Pancreas (tissue), 10 donors: Measurements from ENCODE around the gene ATP9B. TPM values are rescaled to one million over a fixed set of nuclear protein-coding genes. Genes with fewer than 3 reads are reported as not detected.

ENCODE experiments used
- ATAC-seq, 4 donors: fragments of 200-7000 bp; cut with Tn5 transposase; one replicate each; pipeline versions ENCODE4 v1.8.0 to v1.9.1; 2020; ENCODE audit warnings: mild to moderate bottlenecking in 4 of 4, moderate library complexity in 4 of 4
- DNase-seq, 6 donors: peaks; one replicate each; pipeline ENCODE4 v3.0.0-alpha.2; 2020
- FAIRE-seq: peaks from 2 replicates; lab custom pipeline; 2012; peaks lifted over from hg19 to GRCh38; lab: Jason Lieb, UNC
- H3K27ac ChIP-seq, 4 donors: fragments of 200-600 bp; sonication (generic); 1 replicate in 3 of 4; 2 replicates in 1 of 4; pipeline versions ENCODE4 v1.5.0 to v1.8.0; 2020
- H3K27me3 ChIP-seq, 4 donors: fragments of 200-600 bp; one replicate each; pipeline ENCODE4 v1.8.0; 2021
- H3K36me3 ChIP-seq, 3 donors: fragments of 200-600 bp; sonication (generic) in 1 of 3; one replicate each; pipeline versions ENCODE4 v1.5.0 to v1.8.0; 2020 to 2021
- H3K4me1 ChIP-seq, 3 donors: fragments of 200-600 bp; one replicate each; pipeline ENCODE4 v1.8.0; 2021
- H3K4me3 ChIP-seq, 4 donors: fragments of 200-600 bp; sonication (generic) in 2 of 4; one replicate each; pipeline versions ENCODE4 v1.5.0 to v1.8.0; 2020 to 2021
- H3K9me3 ChIP-seq, 4 donors: fragments of 200-600 bp; one replicate each; pipeline ENCODE4 v1.8.0; 2021
- WGBS, 2 donors: extraction: QIAGEN DNeasy Blood & Tissue Kit; methylation state at CpG; one replicate each; pipeline ENCODE4 v1.1.7; 2013; 5-methylcytosine and 5-hydroxymethylcytosine counted together
- intact Hi-C, 3 donors: fragments of 100-400 bp; cut with DNase I; formaldehyde crosslinking; loops; one replicate each; pipeline versions ENCODE4 v1.11.1 to v1.14.2; 2022
- polyA plus RNA-seq, 2 donors: library from polyadenylated mRNA; stranded (reverse); fragments of 200-250 nt; gene quantifications; one replicate each; pipeline ENCODE4 v1.2.3, GENCODE V29; 2013
- total RNA-seq, 6 donors: library from RNA; stranded (reverse); fragmentation: NEBNext Ultra II Directional in 4 of 6; extraction: Animal tissue kit (Norgen Biotek cat#: 25700) in 4 of 6; gene quantifications; one replicate each; pipeline versions ENCODE4 v1.2.1 to v1.2.4, GENCODE V29; 2021 to 2023
- TF ChIP-seq, protein P1 (sequence below), 4 donors: fragments of 200-600 bp; sonication (generic) in 3 of 4; IDR thresholded peaks; one replicate each; pipeline versions ENCODE4 v1.5.0 to v1.8.0; 2021; ENCODE audit warnings: antibody characterized with exemption in 4 of 4
- donor health status: healthy with polysubstance abuse.
- donor health status: DM: no; HTN: no; CAD: no; lungs with moderate emphysema.
- donor health status: DM: no; HTN: no; CAD: no.
- donor health status: control.
- donor health status: control.
- donor health status: Bipolar disorder and iron deficiency.
- donor health status: DM: yes; HTN: yes; CAD: no.
- donor health status: DM: no; HTN: no; CAD: no.
- donor health status: DM: no; HTN: no; CAD: no.
- donor health status: DM: yes; HTN: yes; CAD: no.

The ATP9B gene
- total and polyA plus RNA-seq, 8 donors = 10.2 to 19.0 (median 15.5) TPM

- no peak overlapping the region for H3K4me3 ChIP-seq
- H3K4me1 ChIP-seq = no peaks in the 10 kb centered on the region
- no peaks in the 10 kb centered on the region for H3K36me3 ChIP-seq
- DNase-seq (peak in 1 of 6 donors; percentile 20), ATAC-seq (no peak), FAIRE-seq (no peak)
- no peaks in the 10 kb centered on the region for H3K9me3 ChIP-seq
- TF ChIP-seq, protein P1, sequence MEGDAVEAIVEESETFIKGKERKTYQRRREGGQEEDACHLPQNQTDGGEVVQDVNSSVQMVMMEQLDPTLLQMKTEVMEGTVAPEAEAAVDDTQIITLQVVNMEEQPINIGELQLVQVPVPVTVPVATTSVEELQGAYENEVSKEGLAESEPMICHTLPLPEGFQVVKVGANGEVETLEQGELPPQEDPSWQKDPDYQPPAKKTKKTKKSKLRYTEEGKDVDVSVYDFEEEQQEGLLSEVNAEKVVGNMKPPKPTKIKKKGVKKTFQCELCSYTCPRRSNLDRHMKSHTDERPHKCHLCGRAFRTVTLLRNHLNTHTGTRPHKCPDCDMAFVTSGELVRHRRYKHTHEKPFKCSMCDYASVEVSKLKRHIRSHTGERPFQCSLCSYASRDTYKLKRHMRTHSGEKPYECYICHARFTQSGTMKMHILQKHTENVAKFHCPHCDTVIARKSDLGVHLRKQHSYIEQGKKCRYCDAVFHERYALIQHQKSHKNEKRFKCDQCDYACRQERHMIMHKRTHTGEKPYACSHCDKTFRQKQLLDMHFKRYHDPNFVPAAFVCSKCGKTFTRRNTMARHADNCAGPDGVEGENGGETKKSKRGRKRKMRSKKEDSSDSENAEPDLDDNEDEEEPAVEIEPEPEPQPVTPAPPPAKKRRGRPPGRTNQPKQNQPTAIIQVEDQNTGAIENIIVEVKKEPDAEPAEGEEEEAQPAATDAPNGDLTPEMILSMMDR (IDR thresholded peaks at IDR 0.05) = no peak
- no peaks in the 10 kb centered on the region for H3K27me3 ChIP-seq
- H3K27ac ChIP-seq = no peak overlapping the region
- intact Hi-C loops = no loop called here
- WGBS, 2 donors = 91 to 94% methylated on average over 8 of the region's 8 CpGs
Observed at GRCh38 chr18:79367480-79367879, 298.3 kb downstream of the ATP9B start.

- TF ChIP-seq, protein P1 (IDR thresholded peaks at IDR 0.05) = no peak
- Histone ChIP-seq H3K27ac (no peak overlapping the region), H3K36me3 (no peaks in the 10 kb centered on the region), H3K4me1 (no peaks in the 10 kb centered on the region), H3K9me3 (no peaks in the 10 kb centered on the region), H3K27me3 (no peaks in the 10 kb centered on the region), H3K4me3 (no peak overlapping the region)
- WGBS, 2 donors = 85 to 91% methylated on average over 18 of the region's 18 CpGs
- no peak for FAIRE-seq
- intact Hi-C loops = no loop called here
- peak in 1 of 6 donors; percentile 22 for DNase-seq
- no peak for ATAC-seq
Observed at GRCh38 chr18:79367989-79368388, 298.8 kb downstream of the ATP9B start.

GRCh38 chr18:79368681-79369080, 299.5 kb downstream of the ATP9B start:
- DNase-seq = peak in 1 of 6 donors; percentile 36
- Histone ChIP-seq H3K4me3 (no peak overlapping the region), H3K4me1 (no peaks in the 10 kb centered on the region), H3K9me3 (no peaks in the 10 kb centered on the region), H3K36me3 (no peaks in the 10 kb centered on the region), H3K27ac (no peak overlapping the region), H3K27me3 (no peaks in the 10 kb centered on the region)
- no peak for FAIRE-seq
- intact Hi-C loops = no loop called here
- TF ChIP-seq, protein P1 (IDR thresholded peaks at IDR 0.05) = no peak
- 90 to 94% methylated on average over 15 of the region's 15 CpGs for WGBS, 2 donors
- no peak for ATAC-seq

DNA sequence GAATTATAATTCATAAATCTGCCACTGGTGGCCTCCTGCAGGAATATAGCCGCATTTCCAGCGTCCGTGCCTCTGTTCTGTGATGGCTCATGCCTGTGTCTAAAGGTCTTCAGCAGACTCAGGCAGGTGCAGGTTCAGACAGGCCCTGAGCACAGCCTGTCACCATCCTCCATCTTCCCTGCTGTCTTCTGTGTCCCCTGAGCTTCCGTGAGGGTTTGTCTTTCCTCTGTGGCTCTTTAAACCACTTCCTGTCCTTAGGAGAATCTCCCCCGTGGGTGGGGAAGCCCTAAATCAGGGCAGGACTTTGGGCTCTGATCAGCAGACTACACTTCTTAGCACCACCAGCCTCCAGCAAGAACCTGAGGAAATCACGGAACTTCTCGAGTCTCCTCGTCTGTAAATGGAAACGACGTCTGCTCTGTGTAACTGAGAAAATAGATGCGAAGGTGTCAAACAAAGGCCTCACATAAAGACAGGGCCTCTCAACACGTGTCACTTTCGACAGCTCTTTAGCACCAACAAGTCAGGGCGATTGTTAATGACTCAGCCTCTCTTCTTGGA, 302.4 kb downstream of the ATP9B start:
- no peaks in the 10 kb centered on the region for H3K27me3 ChIP-seq
- H3K4me3 ChIP-seq = no peak overlapping the region
- TF ChIP-seq, protein P1 (IDR thresholded peaks at IDR 0.05) = no peak
- H3K36me3 ChIP-seq = no peaks in the 10 kb centered on the region
- FAIRE-seq (no peak), ATAC-seq (no peak), DNase-seq (no peak)
- intact Hi-C loops = no loop called here
- no peaks in the 10 kb centered on the region for H3K9me3 ChIP-seq
- WGBS, 2 donors = 89 to 91% methylated on average over 14 of the region's 14 CpGs
- no peaks in the 10 kb centered on the region for H3K4me1 ChIP-seq
- H3K27ac ChIP-seq = no peak overlapping the region

DNA sequence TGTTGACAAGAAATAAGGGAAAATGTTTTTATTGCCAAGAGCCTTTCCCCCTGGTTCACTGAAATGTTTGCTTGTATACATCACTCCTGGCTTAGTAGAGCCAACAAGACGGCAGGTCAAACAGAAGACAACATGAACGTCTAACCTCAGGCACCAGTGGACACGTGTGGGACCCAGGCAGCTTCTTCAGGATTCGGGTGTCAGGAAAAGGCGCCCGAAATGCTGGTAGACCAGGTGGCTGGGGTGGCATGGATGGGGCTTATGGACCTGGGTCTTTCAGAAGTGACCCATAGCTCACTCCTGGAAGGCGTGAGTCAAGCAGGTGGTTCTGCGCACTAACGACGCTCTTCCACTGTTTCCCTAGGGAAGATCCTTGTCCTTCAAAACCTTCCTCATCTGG, 303.3 kb downstream of the ATP9B start:
- TF ChIP-seq, protein P1 (IDR thresholded peaks at IDR 0.05) = no peak
- WGBS, 2 donors = 86 to 88% methylated on average over 10 of the region's 10 CpGs
- H3K9me3 ChIP-seq = no peaks in the 10 kb centered on the region
- H3K36me3 ChIP-seq = peaks cover 0 to 4% (median 0%) of the 10 kb centered on the region in 3 donors
- intact Hi-C loops = no loop called here
- no peaks in the 10 kb centered on the region for H3K4me1 ChIP-seq
- no peak overlapping the region for H3K4me3 ChIP-seq
- H3K27me3 ChIP-seq = no peaks in the 10 kb centered on the region
- no peak for FAIRE-seq
- no peak overlapping the region for H3K27ac ChIP-seq
- ATAC-seq = no peak
- peak in 1 of 6 donors; percentile 20 for DNase-seq
